HFFc6 (cell line): ENCODE data around the gene CDC27. TPM values are rescaled to one million over a fixed set of nuclear protein-coding genes. Genes with fewer than 3 reads are reported as not detected.

ENCODE experiments used
- DNase-seq: peaks from one replicate; pipeline ENCODE4 v3.0.0-alpha.2; 2018
- H3K27ac Mint-ChIP-seq: 2 replicates; pipeline ENCODE4 v1.8.0; 2020; ENCODE audit warnings: mild to moderate bottlenecking, mixed read lengths
- H3K27me3 Mint-ChIP-seq: 2 replicates; pipeline ENCODE4 v1.8.0; 2021; ENCODE audit warnings: mild to moderate bottlenecking, moderate library complexity, mixed read lengths; ENCODE audit not compliant: insufficient read depth
- H3K36me3 Mint-ChIP-seq: 2 replicates; pipeline ENCODE4 v1.8.0; 2021; ENCODE audit warnings: low read depth, mixed read lengths
- H3K4me1 Mint-ChIP-seq: 2 replicates; pipeline ENCODE4 v1.8.0; 2020; ENCODE audit warnings: low read depth, mixed read lengths
- H3K4me3 Mint-ChIP-seq: 2 replicates; pipeline ENCODE4 v1.8.0; 2020; ENCODE audit warnings: mild to moderate bottlenecking, moderate library complexity, mixed read lengths
- H3K9me3 Mint-ChIP-seq: 2 replicates; pipeline ENCODE4 v1.8.0; 2020; ENCODE audit warnings: mild to moderate bottlenecking, mixed read lengths
- total RNA-seq, 6 experiments: library from RNA; stranded (reverse); fragmentation: NEBNext Ultra II Directional; extraction: Animal tissue kit (Norgen Biotek cat#: 25700); gene quantifications; 2 replicates in 1 of 6; 3 replicates in 5 of 6; pipeline ENCODE4 v1.2.3, GENCODE V29; 2021
- TF ChIP-seq, protein P1 (sequence below): fragments of 200-600 bp; sonication (generic); IDR thresholded peaks from 2 replicates; pipeline ENCODE4 v1.5.0; 2021; ENCODE audit warnings: antibody characterized with exemption, mild to moderate bottlenecking

Gene CDC27
- total RNA-seq, 6 experiments from 2014 or later = 144 to 202 (median 170) TPM

DNA sequence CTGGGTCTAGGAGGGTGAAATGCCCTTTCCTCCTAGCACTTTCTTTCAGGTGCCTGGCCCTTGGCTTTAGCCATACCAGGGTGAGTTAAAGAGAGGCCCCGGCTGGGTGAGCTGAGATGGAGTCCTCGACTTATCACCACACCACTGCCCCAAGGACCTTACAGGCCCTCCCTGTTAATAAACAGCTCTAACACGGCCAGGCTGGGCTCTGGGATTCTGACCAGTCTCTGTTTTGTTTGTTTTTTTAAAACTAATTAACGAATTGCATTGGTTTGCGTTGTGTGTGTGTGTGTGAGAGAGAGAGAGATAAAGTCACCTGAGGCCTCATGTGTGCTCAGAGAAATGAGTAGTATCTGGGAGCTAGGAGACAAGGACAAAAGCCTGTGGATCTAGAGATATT is 34.4 kb upstream of the CDC27 start:
- DNase-seq = no peak
- Mint-ChIP-seq H3K4me3 (no peak overlapping the region), H3K9me3 (no peaks in the 10 kb centered on the region; the same call in 1 of the 2 replicates), H3K27me3 (peaks cover 8% of the 10 kb centered on the region), H3K36me3 (peaks cover 6% of the 10 kb centered on the region), H3K4me1 (peaks cover 41% of the 10 kb centered on the region), H3K27ac (no peak overlapping the region)
- TF ChIP-seq, protein P1, sequence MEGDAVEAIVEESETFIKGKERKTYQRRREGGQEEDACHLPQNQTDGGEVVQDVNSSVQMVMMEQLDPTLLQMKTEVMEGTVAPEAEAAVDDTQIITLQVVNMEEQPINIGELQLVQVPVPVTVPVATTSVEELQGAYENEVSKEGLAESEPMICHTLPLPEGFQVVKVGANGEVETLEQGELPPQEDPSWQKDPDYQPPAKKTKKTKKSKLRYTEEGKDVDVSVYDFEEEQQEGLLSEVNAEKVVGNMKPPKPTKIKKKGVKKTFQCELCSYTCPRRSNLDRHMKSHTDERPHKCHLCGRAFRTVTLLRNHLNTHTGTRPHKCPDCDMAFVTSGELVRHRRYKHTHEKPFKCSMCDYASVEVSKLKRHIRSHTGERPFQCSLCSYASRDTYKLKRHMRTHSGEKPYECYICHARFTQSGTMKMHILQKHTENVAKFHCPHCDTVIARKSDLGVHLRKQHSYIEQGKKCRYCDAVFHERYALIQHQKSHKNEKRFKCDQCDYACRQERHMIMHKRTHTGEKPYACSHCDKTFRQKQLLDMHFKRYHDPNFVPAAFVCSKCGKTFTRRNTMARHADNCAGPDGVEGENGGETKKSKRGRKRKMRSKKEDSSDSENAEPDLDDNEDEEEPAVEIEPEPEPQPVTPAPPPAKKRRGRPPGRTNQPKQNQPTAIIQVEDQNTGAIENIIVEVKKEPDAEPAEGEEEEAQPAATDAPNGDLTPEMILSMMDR = no peak

DNA sequence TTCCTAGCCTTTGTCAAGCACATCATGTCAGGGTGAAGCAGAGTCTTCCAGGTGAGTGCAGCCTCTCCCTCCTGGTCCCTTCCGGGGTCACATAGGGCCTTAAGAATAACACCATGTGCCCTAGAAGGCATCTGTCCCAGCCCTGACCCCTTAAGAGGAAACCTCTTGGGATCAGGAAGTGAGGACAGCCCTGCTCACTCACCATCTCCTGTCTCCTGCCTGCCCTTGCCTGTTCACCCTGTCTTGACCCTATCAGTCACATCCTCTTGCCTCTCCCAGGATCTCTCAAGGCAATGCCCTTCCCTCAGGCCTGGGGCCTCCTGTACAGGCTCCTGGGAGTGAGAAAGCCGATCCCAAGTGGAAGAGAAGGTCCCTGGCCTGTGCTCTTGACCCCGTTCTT is 33.9 kb upstream of the CDC27 start:
- Mint-ChIP-seq H3K9me3 (no peaks in the 10 kb centered on the region; the same call in 1 of the 2 replicates), H3K36me3 (peaks cover 6% of the 10 kb centered on the region), H3K4me1 (peaks cover 41% of the 10 kb centered on the region), H3K4me3 (no peak overlapping the region), H3K27ac (no peak overlapping the region), H3K27me3 (peaks cover 8% of the 10 kb centered on the region)
- TF ChIP-seq, protein P1 = no peak
- no peak for DNase-seq

DNA sequence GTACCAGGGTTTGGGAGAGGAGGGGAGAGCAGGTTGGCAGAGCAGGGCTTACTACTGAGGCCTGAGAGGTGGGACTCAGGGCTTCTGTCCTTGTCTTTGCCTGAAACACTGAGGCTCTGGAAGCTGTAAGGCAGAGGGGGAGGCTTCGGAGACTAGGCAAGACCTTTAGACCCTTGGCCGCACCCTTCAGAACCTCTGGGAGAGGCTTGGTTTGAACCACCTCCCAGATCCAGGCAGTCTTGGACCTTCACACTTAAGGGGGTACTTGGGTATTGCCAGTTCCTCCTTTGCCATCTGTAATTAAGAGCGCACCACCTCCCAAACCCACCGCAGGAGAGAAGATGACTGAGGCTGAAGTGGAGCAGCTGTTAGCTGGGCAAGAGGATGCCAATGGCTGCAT is 33.0 kb upstream of the CDC27 start:
- H3K9me3 Mint-ChIP-seq = no peaks in the 10 kb centered on the region; the same call in 1 of the 2 replicates
- TF ChIP-seq, protein P1 = no peak
- no peak for DNase-seq
- H3K27ac Mint-ChIP-seq = no peak overlapping the region
- peaks cover 6% of the 10 kb centered on the region for H3K36me3 Mint-ChIP-seq
- no peak overlapping the region for H3K4me3 Mint-ChIP-seq
- peaks cover 8% of the 10 kb centered on the region for H3K27me3 Mint-ChIP-seq
- peaks cover 41% of the 10 kb centered on the region for H3K4me1 Mint-ChIP-seq

DNA sequence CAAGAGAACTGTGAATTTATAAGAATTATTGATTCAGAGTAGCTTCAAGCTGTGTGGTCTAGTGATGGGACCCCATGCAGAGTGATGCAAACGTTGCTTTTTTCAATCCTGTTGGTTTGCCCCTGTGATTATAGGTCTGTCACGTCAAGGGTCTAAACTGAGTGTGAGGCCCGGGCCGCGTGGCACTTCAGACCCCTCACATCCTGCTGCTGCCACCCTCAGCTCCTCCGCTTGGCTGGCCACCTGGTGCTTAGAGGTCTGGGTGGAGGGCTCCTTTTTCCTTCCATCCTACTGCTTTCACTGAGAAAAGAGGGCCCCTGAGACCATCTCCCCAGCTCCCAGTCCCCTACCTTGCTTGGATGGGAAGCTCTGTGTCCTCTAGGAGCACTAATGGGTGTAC is 32.1 kb upstream of the CDC27 start:
- Mint-ChIP-seq H3K27ac (no peak overlapping the region), H3K36me3 (peaks cover 6% of the 10 kb centered on the region), H3K9me3 (no peaks in the 10 kb centered on the region; the same call in 1 of the 2 replicates), H3K27me3 (peaks cover 8% of the 10 kb centered on the region), H3K4me1 (peaks cover 38% of the 10 kb centered on the region), H3K4me3 (no peak overlapping the region)
- no peak for DNase-seq
- TF ChIP-seq, protein P1 = no peak

DNA sequence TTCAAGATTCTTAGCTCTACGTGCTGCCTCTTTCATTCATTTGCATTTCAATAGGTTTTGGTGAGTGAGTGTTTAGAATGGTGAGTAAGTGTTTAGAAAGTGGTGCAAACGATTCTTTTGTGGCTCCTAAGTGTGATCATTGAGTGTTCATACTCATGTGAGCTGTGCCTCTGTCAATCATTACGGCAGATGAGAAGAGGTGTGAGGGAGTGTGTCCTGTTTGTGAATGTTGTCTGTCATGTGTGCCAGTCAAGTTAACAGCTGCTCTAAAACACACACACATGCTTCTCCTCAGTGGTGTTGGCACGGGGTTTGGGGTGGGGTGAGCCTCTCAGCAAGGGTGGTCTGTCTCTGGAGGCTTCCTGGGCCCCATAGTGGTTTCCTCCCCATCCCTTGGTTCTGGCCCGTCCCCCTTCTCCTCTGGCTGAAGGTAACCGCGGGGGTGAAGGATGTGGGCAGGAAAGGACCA is 31.5 kb upstream of the CDC27 start:
- no peak overlapping the region for H3K4me3 Mint-ChIP-seq
- peaks cover 8% of the 10 kb centered on the region for H3K27me3 Mint-ChIP-seq
- H3K4me1 Mint-ChIP-seq = peaks cover 32% of the 10 kb centered on the region
- no peak overlapping the region for H3K27ac Mint-ChIP-seq
- H3K36me3 Mint-ChIP-seq = peaks cover 6% of the 10 kb centered on the region
- H3K9me3 Mint-ChIP-seq = no peaks in the 10 kb centered on the region; the same call in 1 of the 2 replicates
- DNase-seq = no peak
- TF ChIP-seq, protein P1 = no peak
